ENCODE measurements around the gene ZNRF1.
"Not testable (repeated sequence)": the region's sequence is repeated elsewhere in the genome, so short reads cannot be mapped to it uniquely, and the experiment has no call there.

Gene ZNRF1

GRCh38 chr16:75005697-75006096, 6.9 kb downstream of the ZNRF1 start:
- no peak overlapping the region for H3K9ac ChIP-seq (ENCODE audit: insufficient read length)
- no peak overlapping the region for H3K4me3 ChIP-seq
- DNase-seq (ENCODE audit: low read depth, low spot score): no peak
- no peaks in the 10 kb centered on the region for H3K9me3 ChIP-seq (ENCODE audit: low read depth, low read length)
- H3K27ac ChIP-seq: no peak overlapping the region
- H3K36me3 ChIP-seq (ENCODE audit: insufficient read depth, low read length): no peaks in the 10 kb centered on the region
- no peak for TF ChIP-seq EZH2 (IDR thresholded peaks at IDR 0.05)
- TF ChIP-seq FOXP2 (optimal IDR thresholded peaks at IDR 0.05; ENCODE audit: control extremely low read depth, extremely low read length, insufficient read depth): no peak
- TF ChIP-seq POLR2AphosphoS5 (IDR thresholded peaks at IDR 0.05; ENCODE audit: borderline replicate concordance, low read depth, low read length): no peak

- Histone ChIP-seq H3K9ac (ENCODE audit: insufficient read length) (no peak overlapping the region), H3K36me3 (ENCODE audit: insufficient read depth, low read length) (no peaks in the 10 kb centered on the region), H3K27ac (no peak overlapping the region), H3K9me3 (ENCODE audit: low read depth, low read length) (no peaks in the 10 kb centered on the region), H3K4me3 (no peak overlapping the region)
- DNase-seq (ENCODE audit: low read depth, low spot score): no peak
- no peak for TF ChIP-seq POLR2AphosphoS5 (IDR thresholded peaks at IDR 0.05; ENCODE audit: borderline replicate concordance, low read depth, low read length)
- no peak for TF ChIP-seq FOXP2 (optimal IDR thresholded peaks at IDR 0.05; ENCODE audit: control extremely low read depth, extremely low read length, insufficient read depth)
- no peak for TF ChIP-seq EZH2 (IDR thresholded peaks at IDR 0.05)
Observed at GRCh38 chr16:75007443-75007842, 8.6 kb downstream of the ZNRF1 start.

- no peak for TF ChIP-seq POLR2AphosphoS5 (IDR thresholded peaks at IDR 0.05; ENCODE audit: borderline replicate concordance, low read depth, low read length)
- no peak for TF ChIP-seq EZH2 (IDR thresholded peaks at IDR 0.05)
- no peak for TF ChIP-seq FOXP2 (optimal IDR thresholded peaks at IDR 0.05; ENCODE audit: control extremely low read depth, extremely low read length, insufficient read depth)
- DNase-seq (ENCODE audit: low read depth, low spot score): no peak
- no peaks in the 10 kb centered on the region for H3K36me3 ChIP-seq (ENCODE audit: insufficient read depth, low read length)
- H3K4me3 ChIP-seq: no peak overlapping the region
- H3K9ac ChIP-seq (ENCODE audit: insufficient read length): no peak overlapping the region
- H3K9me3 ChIP-seq (ENCODE audit: low read depth, low read length): no peaks in the 10 kb centered on the region
- H3K27ac ChIP-seq: no peak overlapping the region
Observed at GRCh38 chr16:75010427-75010826, 11.6 kb downstream of the ZNRF1 start.

GRCh38 chr16:75011634-75012307, 12.9 kb downstream of the ZNRF1 start:
- Histone ChIP-seq H3K36me3 (ENCODE audit: insufficient read depth, low read length) (no peaks in the 10 kb centered on the region), H3K27ac (peak overlapping the region; percentile 83), H3K4me3 (peak overlapping the region; percentile 49), H3K9ac (ENCODE audit: insufficient read length) (no peak overlapping the region), H3K9me3 (ENCODE audit: low read depth, low read length) (no peaks in the 10 kb centered on the region)
- TF ChIP-seq POLR2AphosphoS5 (IDR thresholded peaks at IDR 0.05; ENCODE audit: borderline replicate concordance, low read depth, low read length) (no peak), FOXP2 (optimal IDR thresholded peaks at IDR 0.05; ENCODE audit: control extremely low read depth, extremely low read length, insufficient read depth) (no peak), EZH2 (IDR thresholded peaks at IDR 0.05) (no peak)
- DNase-seq (ENCODE audit: low read depth, low spot score): no peak

GRCh38 chr16:75012380-75013081, 13.7 kb downstream of the ZNRF1 start:
- no peak for TF ChIP-seq FOXP2 (optimal IDR thresholded peaks at IDR 0.05; ENCODE audit: control extremely low read depth, extremely low read length, insufficient read depth)
- no peak for TF ChIP-seq EZH2 (IDR thresholded peaks at IDR 0.05)
- no peak for TF ChIP-seq POLR2AphosphoS5 (IDR thresholded peaks at IDR 0.05; ENCODE audit: borderline replicate concordance, low read depth, low read length)
- H3K36me3 ChIP-seq (ENCODE audit: insufficient read depth, low read length): no peaks in the 10 kb centered on the region
- no peak for DNase-seq (ENCODE audit: low read depth, low spot score)
- H3K4me3 ChIP-seq: peak overlapping the region; percentile 49
- H3K27ac ChIP-seq: peak overlapping the region; percentile 83
- no peaks in the 10 kb centered on the region for H3K9me3 ChIP-seq (ENCODE audit: low read depth, low read length)
- no peak overlapping the region for H3K9ac ChIP-seq (ENCODE audit: insufficient read length)

- H3K36me3 ChIP-seq (ENCODE audit: insufficient read depth, low read length); H3K9ac ChIP-seq (ENCODE audit: insufficient read length); H3K9me3 ChIP-seq (ENCODE audit: low read depth, low read length); DNase-seq (ENCODE audit: low read depth, low spot score); H3K4me3 ChIP-seq: not testable (repeated sequence)
- peak overlapping the region; percentile 83 for H3K27ac ChIP-seq
Observed at GRCh38 chr16:75013123-75013522, 14.3 kb downstream of the ZNRF1 start.

GRCh38 chr16:75014318-75014717, 15.5 kb downstream of the ZNRF1 start:
- Histone ChIP-seq H3K4me3 (no peak overlapping the region), H3K36me3 (ENCODE audit: insufficient read depth, low read length) (no peaks in the 10 kb centered on the region), H3K9ac (ENCODE audit: insufficient read length) (no peak overlapping the region), H3K27ac (no peak overlapping the region), H3K9me3 (ENCODE audit: low read depth, low read length) (no peaks in the 10 kb centered on the region)
- DNase-seq (ENCODE audit: low read depth, low spot score): no peak
- TF ChIP-seq POLR2AphosphoS5 (IDR thresholded peaks at IDR 0.05; ENCODE audit: borderline replicate concordance, low read depth, low read length) (no peak), FOXP2 (optimal IDR thresholded peaks at IDR 0.05; ENCODE audit: control extremely low read depth, extremely low read length, insufficient read depth) (no peak), EZH2 (IDR thresholded peaks at IDR 0.05) (no peak)

- H3K9me3 ChIP-seq (ENCODE audit: low read depth, low read length); H3K27ac ChIP-seq; DNase-seq (ENCODE audit: low read depth, low spot score); H3K36me3 ChIP-seq (ENCODE audit: insufficient read depth, low read length); H3K9ac ChIP-seq (ENCODE audit: insufficient read length); H3K4me3 ChIP-seq: not testable (repeated sequence)
Observed at GRCh38 chr16:75016451-75017081, 17.7 kb downstream of the ZNRF1 start.
